ENCODE results near the gene PSMA7. TPM values are rescaled to one million over a fixed set of nuclear protein-coding genes. Genes with fewer than 3 reads are reported as not detected.

PSMA7 gene
- total RNA-seq, 4 donors from 2014 or later, result 261 to 349 (median 304) TPM

DNA sequence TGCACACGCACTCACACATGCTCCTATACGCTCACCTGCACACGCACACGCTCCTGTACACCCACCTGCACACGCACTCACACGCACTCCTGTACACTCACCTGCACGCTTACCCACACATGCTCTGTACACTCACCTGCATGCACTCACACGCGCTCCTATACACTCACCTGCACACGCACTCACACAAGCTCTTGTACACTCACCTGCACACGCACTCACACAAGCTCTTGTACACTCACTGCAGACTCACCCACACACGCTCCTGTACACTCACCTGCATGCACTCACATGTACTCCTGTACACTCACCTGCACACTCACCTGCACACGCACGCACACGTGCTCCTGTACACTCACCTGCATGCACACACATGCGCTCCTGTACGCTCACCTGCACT lies 55.6 kb downstream of the PSMA7 start:
- Histone ChIP-seq H3K36me3 (no peaks in the 10 kb centered on the region), H3K27ac (replicated peaks in 1 of 4) (no peak overlapping the region), H3K4me3 (no peak overlapping the region), H3K27me3 (peaks cover 0 to 49% (median 2%) of the 10 kb centered on the region in 4 donors), H3K9me3 (no peaks in the 10 kb centered on the region), H3K4me1 (no peaks in the 10 kb centered on the region)
- intact Hi-C loops (cut with DNase I), result no loop called here
- WGBS, result 92% methylated on average over 17 of the region's 17 CpGs
- no peak for DNase-seq (ENCODE audit: extremely low spot score)
- TF ChIP-seq POLR2AphosphoS5 (IDR thresholded peaks at IDR 0.05), result no peak
- no peak for TF ChIP-seq EP300 (IDR thresholded peaks at IDR 0.05)
- TF ChIP-seq POLR2A (IDR thresholded peaks at IDR 0.05; ENCODE audit: low read depth), result no peak
- TF ChIP-seq CTCF (IDR thresholded peaks at IDR 0.05), result no peak

- intact Hi-C loops (cut with DNase I), result no loop called here
- TF ChIP-seq CTCF (IDR thresholded peaks at IDR 0.05) (no peak), POLR2A (IDR thresholded peaks at IDR 0.05; ENCODE audit: low read depth) (no peak), POLR2AphosphoS5 (IDR thresholded peaks at IDR 0.05) (no peak), EP300 (IDR thresholded peaks at IDR 0.05) (no peak)
- DNase-seq (ENCODE audit: extremely low spot score), result no peak
- H3K4me1 ChIP-seq, result no peaks in the 10 kb centered on the region
- H3K9me3 ChIP-seq, result no peaks in the 10 kb centered on the region
- no peak overlapping the region for H3K4me3 ChIP-seq
- H3K27ac ChIP-seq (replicated peaks in 1 of 4), result no peak overlapping the region
- WGBS, result 42% methylated on average over 11 of the region's 11 CpGs
- H3K27me3 ChIP-seq, result peaks cover 0 to 50% (median 2%) of the 10 kb centered on the region in 4 donors
- H3K36me3 ChIP-seq, result no peaks in the 10 kb centered on the region
Measured at GRCh38 chr20:62087227-62087626, 56.0 kb downstream of the PSMA7 start.

Other genes starting within 250 kb of the PSMA7 start
- 10 to 100 TPM; 12.0 to 19.9 (median 16.2) TPM for gene TAF4, start 77.5 kb downstream of the PSMA7 start, total RNA-seq
- gene LSM14B, start 20.9 kb downstream of the PSMA7 start, total RNA-seq, result 10 to 100 TPM; 24.9 to 38.8 (median 32.4) TPM
- 10 to 100 TPM in 2 of 4 donors, 1 to 10 TPM in 2; 9.1 to 13.3 (median 10.8) TPM for gene SS18L1, start 375 bp upstream of the PSMA7 start, total RNA-seq
- gene MTG2, start 39.6 kb upstream of the PSMA7 start, total RNA-seq, result 10 to 100 TPM; 21.6 to 26.5 (median 26.0) TPM
- not detected for gene HRH3, start 76.9 kb upstream of the PSMA7 start, total RNA-seq
- gene OSBPL2, start 95.1 kb upstream of the PSMA7 start, total RNA-seq, result 10 to 100 TPM; 34.5 to 52.7 (median 44.2) TPM
- 100 to 1,000 TPM; 127 to 184 (median 173) TPM for gene ADRM1, start 159.6 kb upstream of the PSMA7 start, total RNA-seq
- gene LAMA5, start 223.9 kb upstream of the PSMA7 start, total RNA-seq, result 100 to 1,000 TPM in 3 of 4 donors, 10 to 100 TPM in 1; 70.1 to 257 (median 150) TPM
- 1,000 to 10,000 TPM in 2 of 4 donors, 100 to 1,000 TPM in 2; 581 to 2,787 (median 1,391) TPM for gene RPS21, start 243.7 kb upstream of the PSMA7 start, total RNA-seq